ENCODE results near the gene TBC1D2B. TPM values are rescaled to one million over a fixed set of nuclear protein-coding genes. Genes with fewer than 3 reads are reported as not detected.

TBC1D2B gene
- total and polyA plus RNA-seq, 2 of the 4 experiments (the other 2 are of a cell fraction), result 17.7 to 28.3 TPM

DNA sequence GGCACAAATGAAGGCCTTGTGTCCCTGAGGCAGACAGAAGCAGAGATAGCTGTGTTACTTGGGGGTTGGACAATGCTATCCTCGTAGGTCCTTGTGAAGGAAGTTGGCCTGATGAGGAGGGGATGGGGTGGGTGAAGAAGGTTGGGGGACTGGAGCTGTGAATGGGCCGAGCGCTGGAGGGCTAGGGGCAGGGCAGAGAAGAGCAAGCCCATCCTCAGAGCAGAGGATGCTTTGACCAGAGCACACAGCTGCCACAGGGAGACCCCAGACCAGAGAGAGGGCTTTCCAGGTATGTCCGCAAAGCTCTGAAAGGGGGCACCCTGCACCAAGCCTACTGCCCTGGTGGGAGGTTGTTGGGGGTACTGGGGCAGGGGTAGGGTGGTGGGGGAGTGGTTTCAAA is 5.7 kb upstream of the TBC1D2B start (continued):
- TF ChIP-seq RAD21 (IDR thresholded peaks at IDR 0.05; ENCODE audit: low read length), result no peak
- TF ChIP-seq, protein P1, sequence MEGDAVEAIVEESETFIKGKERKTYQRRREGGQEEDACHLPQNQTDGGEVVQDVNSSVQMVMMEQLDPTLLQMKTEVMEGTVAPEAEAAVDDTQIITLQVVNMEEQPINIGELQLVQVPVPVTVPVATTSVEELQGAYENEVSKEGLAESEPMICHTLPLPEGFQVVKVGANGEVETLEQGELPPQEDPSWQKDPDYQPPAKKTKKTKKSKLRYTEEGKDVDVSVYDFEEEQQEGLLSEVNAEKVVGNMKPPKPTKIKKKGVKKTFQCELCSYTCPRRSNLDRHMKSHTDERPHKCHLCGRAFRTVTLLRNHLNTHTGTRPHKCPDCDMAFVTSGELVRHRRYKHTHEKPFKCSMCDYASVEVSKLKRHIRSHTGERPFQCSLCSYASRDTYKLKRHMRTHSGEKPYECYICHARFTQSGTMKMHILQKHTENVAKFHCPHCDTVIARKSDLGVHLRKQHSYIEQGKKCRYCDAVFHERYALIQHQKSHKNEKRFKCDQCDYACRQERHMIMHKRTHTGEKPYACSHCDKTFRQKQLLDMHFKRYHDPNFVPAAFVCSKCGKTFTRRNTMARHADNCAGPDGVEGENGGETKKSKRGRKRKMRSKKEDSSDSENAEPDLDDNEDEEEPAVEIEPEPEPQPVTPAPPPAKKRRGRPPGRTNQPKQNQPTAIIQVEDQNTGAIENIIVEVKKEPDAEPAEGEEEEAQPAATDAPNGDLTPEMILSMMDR (conservative IDR thresholded peaks at IDR 0.05; ENCODE audit: low read depth, low read length), result no peak

DNA sequence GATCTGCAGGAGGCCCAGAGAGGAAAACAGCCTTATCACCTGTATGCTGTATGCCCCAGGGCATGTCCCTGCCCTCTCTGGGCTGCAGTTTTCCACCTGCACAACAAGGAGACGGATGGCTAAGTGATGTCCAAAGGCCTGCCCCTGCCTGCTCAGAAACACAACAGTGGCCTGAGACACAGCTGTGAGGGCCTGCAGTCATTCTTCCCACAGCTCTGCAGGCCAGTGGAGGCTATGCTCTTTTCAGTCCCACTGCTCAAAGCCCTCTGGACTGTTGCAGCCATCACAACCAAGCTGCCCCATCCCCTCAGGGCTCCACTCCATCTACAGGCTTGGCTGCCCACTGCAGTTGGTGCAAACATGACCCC is 5.2 kb upstream of the TBC1D2B start:
- Histone ChIP-seq H3K23ac (ENCODE audit: low read depth, low read length) (0 out of 2 replicates have a peak overlapping the region, but pooled peaks have one; percentile 0), H2AK9ac (replicated peaks; ENCODE audit: low read depth, low read length, poor library complexity) (no peak overlapping the region), H3K14ac (replicated peaks; ENCODE audit: low read depth, low read length) (peak overlapping the region; percentile 38; the same call in 1 of the 2 replicates), H3K18ac (ENCODE audit: low read depth, low read length) (peak overlapping the region; percentile 5; the same call in 1 of the 2 replicates), H2BK5ac (ENCODE audit: low read depth, low read length, poor library complexity, severe bottlenecking) (no peak overlapping the region), H2BK20ac (ENCODE audit: low read depth, low read length) (0 out of 2 replicates have a peak overlapping the region, but pooled peaks have one; percentile 1), H3K9me3 (ENCODE audit: control insufficient read depth, insufficient read depth, low read length) (no peaks in the 10 kb centered on the region), H3K27ac (ENCODE audit: insufficient read depth, low read length) (peak overlapping the region; percentile 67; the same call in 1 of the 2 replicates), H4K20me1 (ENCODE audit: insufficient read depth, low read length) (no peaks in the 10 kb centered on the region; the same call in 1 of the 2 replicates), H3K9ac (ENCODE audit: low read depth, low read length) (no peak overlapping the region), H3K9me1 (ENCODE audit: insufficient read depth, low read length) (peaks cover 22% of the 10 kb centered on the region), H4K91ac (ENCODE audit: insufficient read depth, low read depth, low read length) (peak overlapping the region; percentile 61), H2BK120ac (ENCODE audit: low read depth, low read length) (peak overlapping the region; percentile 59), H3K4me1 (ENCODE audit: control insufficient read depth, insufficient read depth, low read length) (peaks cover 27% of the 10 kb centered on the region), H3K36me3 (ENCODE audit: control insufficient read depth, insufficient read depth, low read length) (no peaks in the 10 kb centered on the region), H3K4ac (ENCODE audit: low read depth, low read length) (peak overlapping the region; percentile 63), H3K79me1 (ENCODE audit: low read depth in 1 of 2, low read length in 2 of 2) (no peaks in the 10 kb centered on the region), H3K27me3 (ENCODE audit: control insufficient read depth, insufficient read depth, low read length) (no peaks in the 10 kb centered on the region), H4K5ac (ENCODE audit: low read depth, low read length) (peak overlapping the region; percentile 28), H3K4me2 (ENCODE audit: low read depth, low read length) (no peak overlapping the region), H2BK15ac (ENCODE audit: low read depth, low read length) (peak overlapping the region; percentile 67; the same call in 2 of the 3 replicates), H4K8ac (ENCODE audit: low read depth in 2 of 2, low read length in 2 of 2) (peak overlapping the region; percentile 30 to 31; a peak in 2 of 4 replicates), H3K56ac (ENCODE audit: extremely low read depth, insufficient read depth, low read length) (no peak overlapping the region), H2AK5ac (ENCODE audit: low read depth, low read length) (peak overlapping the region; percentile 71; the same call in 1 of the 2 replicates), H3K4me3 (ENCODE audit: insufficient read depth, low read depth, low read length) (no peak overlapping the region), H2AFZ (replicated peaks; ENCODE audit: low read length, poor library complexity) (no peak overlapping the region)
- 70% methylated on average over 1 of the region's 1 CpG; no CpG with 5 or more reads in 1 of the 2 experiments for WGBS, 2 experiments (ENCODE audit: extremely low coverage in 2 of 2, insufficient read length in 1 of 2)
- BruUV-seq (replicated peaks), result no TSS peak
- CTCF ChIA-PET, result interaction anchor here (0.8 to 1.5 kb wide), 2 partner anchors 9 to 25 kb away, joined by 4 to 8 read pairs; no protein-coding TSS in a partner anchor
- no peak for DNase-seq
- in situ Hi-C loops (cut with MboI; ENCODE audit: low sequenced_read_pairs) (no loop called here), dilution Hi-C loops (cut with HindIII; ENCODE audit: low sequenced_read_pairs, unreplicated experiment) (no loop called here), intact Hi-C loops (cut with micrococcal nuclease) (no loop called here)
- ATAC-seq (ENCODE audit: low read depth), result no peak; the same call in 1 of the 2 replicates
- POLR2A ChIA-PET (ENCODE audit: unreplicated experiment), result no interaction called here
- TF ChIP-seq CHD1 (IDR thresholded peaks at IDR 0.05; ENCODE audit: low read depth, low read length), result no peak
- no peak for TF ChIP-seq FOS (IDR thresholded peaks at IDR 0.05; ENCODE audit: low read depth, low read length)
- TF ChIP-seq SMC3 (IDR thresholded peaks at IDR 0.05; ENCODE audit: low read depth, low read length), result no peak
- TF ChIP-seq, protein P2, sequence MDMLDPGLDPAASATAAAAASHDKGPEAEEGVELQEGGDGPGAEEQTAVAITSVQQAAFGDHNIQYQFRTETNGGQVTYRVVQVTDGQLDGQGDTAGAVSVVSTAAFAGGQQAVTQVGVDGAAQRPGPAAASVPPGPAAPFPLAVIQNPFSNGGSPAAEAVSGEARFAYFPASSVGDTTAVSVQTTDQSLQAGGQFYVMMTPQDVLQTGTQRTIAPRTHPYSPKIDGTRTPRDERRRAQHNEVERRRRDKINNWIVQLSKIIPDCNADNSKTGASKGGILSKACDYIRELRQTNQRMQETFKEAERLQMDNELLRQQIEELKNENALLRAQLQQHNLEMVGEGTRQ (IDR thresholded peaks at IDR 0.05; ENCODE audit: low read depth, low read length), result no peak
- no peak for TF ChIP-seq MAZ (IDR thresholded peaks at IDR 0.05; ENCODE audit: borderline replicate concordance, low read depth, low read length)
- no peak for TF ChIP-seq BHLHE40 (IDR thresholded peaks at IDR 0.05; ENCODE audit: low read depth, low read length)
- TF ChIP-seq CEBPB (IDR thresholded peaks at IDR 0.05; ENCODE audit: low read depth, low read length), result no peak
- TF ChIP-seq, protein P3, sequence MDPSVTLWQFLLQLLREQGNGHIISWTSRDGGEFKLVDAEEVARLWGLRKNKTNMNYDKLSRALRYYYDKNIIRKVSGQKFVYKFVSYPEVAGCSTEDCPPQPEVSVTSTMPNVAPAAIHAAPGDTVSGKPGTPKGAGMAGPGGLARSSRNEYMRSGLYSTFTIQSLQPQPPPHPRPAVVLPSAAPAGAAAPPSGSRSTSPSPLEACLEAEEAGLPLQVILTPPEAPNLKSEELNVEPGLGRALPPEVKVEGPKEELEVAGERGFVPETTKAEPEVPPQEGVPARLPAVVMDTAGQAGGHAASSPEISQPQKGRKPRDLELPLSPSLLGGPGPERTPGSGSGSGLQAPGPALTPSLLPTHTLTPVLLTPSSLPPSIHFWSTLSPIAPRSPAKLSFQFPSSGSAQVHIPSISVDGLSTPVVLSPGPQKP (IDR thresholded peaks at IDR 0.05; ENCODE audit: borderline replicate concordance, low read depth, low read length), result no peak

Measured in IMR-90 (cell line).